Tibial nerve (tissue), 4 donors: ENCODE data around the gene RICTOR.
"Not testable (repeated sequence)": the region's sequence is repeated elsewhere in the genome, so short reads cannot be mapped to it uniquely, and the experiment has no call there.

Experiments
- CTCF ChIP-seq, 5 experiments: fragments of 200-600 bp in 3 of 5; fragments of 450-650 bp in 2 of 5; sonication (generic) in 3 of 5; IDR thresholded peaks; one replicate each; pipeline ENCODE4 v1.5.1; 2016 to 2019; ENCODE audit warnings: antibody characterized with exemption in 5 of 5, mild to moderate bottlenecking in 3 of 5, moderate library complexity in 2 of 5
- EP300 ChIP-seq, 2 donors: sonication (generic); formaldehyde crosslinking; IDR thresholded peaks; one replicate each; pipeline ENCODE4 v1.6.1; 2017; ENCODE audit warnings: antibody characterized with exemption in 2 of 2, mild to moderate bottlenecking in 1 of 2
- POLR2A ChIP-seq, 2 donors: fragments of 450-650 bp; IDR thresholded peaks; one replicate each; pipeline ENCODE4 v1.6.1; 2017; ENCODE audit warnings: antibody characterized with exemption in 2 of 2, mild to moderate bottlenecking in 2 of 2, moderate library complexity in 2 of 2

- not testable (repeated sequence) for TF ChIP-seq CTCF, POLR2A, EP300 (IDR thresholded peaks at IDR 0.05)
Observed at GRCh38 chr5:39010958-39011357, 63.2 kb downstream of the RICTOR start.
